Stimulated activated CD8-positive, alpha-beta memory T cell treated with anti-CD3 and anti-CD28 coated beads, Interleukin-15, amount 100 ng/mL, for 1 hour (primary cell): Measurements from ENCODE around the gene SOS2.
"Not testable (repeated sequence)": the region's sequence is repeated elsewhere in the genome, so short reads cannot be mapped to it uniquely, and the experiment has no call there.

Experiments
- DNase-seq: peaks from one replicate; pipeline ENCODE4 v3.0.0-alpha.2; 2020; ENCODE audit warnings: low read depth

Gene SOS2

GRCh38 chr14:50085570-50086320 lies 145.6 kb downstream of the SOS2 start:
- no peak for DNase-seq

GRCh38 chr14:50084666-50085065 lies 146.7 kb downstream of the SOS2 start:
- DNase-seq, result no peak

- no peak for DNase-seq
Observed at GRCh38 chr14:50083467-50084337, 147.7 kb downstream of the SOS2 start.

- peak; percentile 56 for DNase-seq
Observed at GRCh38 chr14:50082784-50083466, 148.5 kb downstream of the SOS2 start.

GRCh38 chr14:50082308-50082742 lies 149.1 kb downstream of the SOS2 start:
- DNase-seq, result no peak

- not testable (repeated sequence) for DNase-seq
Observed at GRCh38 chr14:50079103-50079502, 152.3 kb downstream of the SOS2 start.

- not testable (repeated sequence) for DNase-seq
Observed at GRCh38 chr14:50073663-50074062, 157.7 kb downstream of the SOS2 start.

- no peak for DNase-seq
Observed at GRCh38 chr14:50072395-50072794, 159.0 kb downstream of the SOS2 start.

GRCh38 chr14:50070840-50071548 lies 160.4 kb downstream of the SOS2 start:
- DNase-seq, result no peak

- DNase-seq, result no peak
Observed at GRCh38 chr14:50070230-50070629, 161.1 kb downstream of the SOS2 start.

- no peak for DNase-seq
Observed at GRCh38 chr14:50069325-50069724, 162.1 kb downstream of the SOS2 start.

- no peak for DNase-seq
Observed at GRCh38 chr14:50068496-50068895, 162.9 kb downstream of the SOS2 start.

GRCh38 chr14:50067723-50068495 lies 163.5 kb downstream of the SOS2 start:
- no peak for DNase-seq
